T-helper 1 cell (primary cell): ENCODE results near the gene WDR27.

Experiments used
- DNase-seq, 5 donors: peaks; one replicate each; pipeline ENCODE4 v3.0.0-alpha.2; 2012 to 2020

The WDR27 gene

DNA sequence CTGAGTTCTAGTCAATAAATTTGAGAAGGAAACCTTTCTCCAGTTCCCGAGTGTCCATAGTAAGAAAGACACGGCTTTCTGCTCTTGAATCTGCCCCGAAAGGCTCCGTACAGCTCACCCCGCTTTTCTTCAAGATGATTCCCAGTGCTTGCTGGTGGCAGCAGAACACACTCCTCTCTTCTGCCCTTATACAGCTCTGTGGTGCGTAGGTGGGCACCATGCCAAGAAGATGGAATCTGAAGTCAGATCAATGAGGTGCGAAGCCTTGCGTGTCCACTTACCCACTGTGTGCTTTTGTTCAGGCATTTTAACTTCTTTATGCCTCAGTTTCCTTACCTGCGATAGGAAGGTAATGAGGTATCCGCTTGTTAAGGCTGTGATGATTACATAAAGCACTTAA is 142.2 kb downstream of the WDR27 start:
- DNase-seq: no peak

GRCh38 chr6:169558774-169559441 is 142.9 kb downstream of the WDR27 start:
- DNase-seq: no peak

DNA sequence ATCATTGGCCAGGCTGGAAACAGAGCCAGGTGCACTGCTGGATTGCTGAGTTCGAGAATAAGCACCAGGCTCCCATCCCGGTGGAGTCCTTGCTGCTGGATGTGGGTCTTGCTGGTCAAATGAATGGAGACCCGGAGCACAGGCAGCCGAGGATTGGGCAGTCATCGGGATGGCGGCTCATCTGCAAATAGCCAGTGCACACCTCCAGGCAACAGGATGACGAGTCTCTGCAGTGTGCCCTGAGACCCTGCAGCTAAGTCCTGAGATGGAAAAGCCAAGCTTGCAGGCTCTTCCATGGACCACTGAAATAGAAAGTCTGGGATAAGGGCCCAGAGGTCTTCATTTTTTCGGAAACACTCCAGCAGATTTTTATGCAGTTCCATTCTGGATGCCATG is 143.5 kb downstream of the WDR27 start:
- DNase-seq: no peak

DNA sequence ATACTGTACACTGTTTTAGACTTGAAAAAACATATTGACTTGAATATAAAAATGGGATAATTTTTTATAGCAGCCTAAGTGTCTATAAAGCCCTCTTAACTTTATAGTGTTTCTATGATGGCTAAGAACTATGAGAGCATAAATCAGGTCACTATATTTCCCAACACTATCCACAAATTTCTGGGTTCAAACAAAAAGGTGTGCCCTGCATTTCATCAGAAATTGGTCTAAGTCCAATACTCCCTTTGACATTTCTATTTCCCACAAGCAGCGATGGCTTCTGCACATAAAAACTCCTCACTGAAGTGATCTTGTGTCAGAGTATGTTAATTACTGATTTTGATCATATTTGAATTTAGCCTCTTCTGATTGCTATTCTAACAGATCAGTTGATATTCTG is 143.9 kb downstream of the WDR27 start:
- no peak for DNase-seq

DNA sequence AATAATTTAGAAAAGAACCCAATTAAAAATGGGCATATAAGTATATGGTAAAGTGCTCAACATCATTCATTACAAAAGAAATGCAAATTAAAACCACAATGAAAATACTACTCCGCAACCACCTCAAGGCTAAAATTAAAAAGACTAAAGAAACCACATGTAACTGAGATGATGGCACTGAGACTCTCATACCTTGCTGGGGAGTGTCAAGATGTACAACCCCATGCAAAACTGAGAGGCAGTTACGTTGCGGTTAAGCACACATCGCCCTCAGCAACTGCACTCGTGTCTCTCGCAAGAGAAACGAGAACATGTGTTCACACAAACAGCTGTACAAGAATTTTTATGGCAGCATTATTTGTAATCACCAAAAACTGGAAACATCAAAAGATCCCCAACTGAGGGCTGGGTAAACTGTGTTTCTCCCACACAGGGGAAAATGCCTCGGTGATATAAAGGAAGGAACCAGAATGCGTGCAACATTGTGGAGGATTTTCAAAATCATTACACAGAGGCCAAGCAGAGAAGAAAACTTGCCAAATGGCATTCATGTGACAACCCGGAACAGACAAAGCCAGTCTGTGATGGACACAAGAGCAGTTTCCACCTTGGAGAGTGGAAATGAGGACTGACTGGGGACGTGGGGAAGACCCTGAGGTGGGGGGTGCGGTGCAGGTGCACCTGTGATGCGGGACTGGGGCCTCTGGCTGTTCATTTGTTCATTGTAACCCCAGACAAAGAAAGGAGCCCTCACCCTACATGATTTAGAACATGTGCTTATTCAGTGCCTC is 144.9 kb downstream of the WDR27 start:
- DNase-seq: peak in 1 of 5 donors; percentile 64

DNA sequence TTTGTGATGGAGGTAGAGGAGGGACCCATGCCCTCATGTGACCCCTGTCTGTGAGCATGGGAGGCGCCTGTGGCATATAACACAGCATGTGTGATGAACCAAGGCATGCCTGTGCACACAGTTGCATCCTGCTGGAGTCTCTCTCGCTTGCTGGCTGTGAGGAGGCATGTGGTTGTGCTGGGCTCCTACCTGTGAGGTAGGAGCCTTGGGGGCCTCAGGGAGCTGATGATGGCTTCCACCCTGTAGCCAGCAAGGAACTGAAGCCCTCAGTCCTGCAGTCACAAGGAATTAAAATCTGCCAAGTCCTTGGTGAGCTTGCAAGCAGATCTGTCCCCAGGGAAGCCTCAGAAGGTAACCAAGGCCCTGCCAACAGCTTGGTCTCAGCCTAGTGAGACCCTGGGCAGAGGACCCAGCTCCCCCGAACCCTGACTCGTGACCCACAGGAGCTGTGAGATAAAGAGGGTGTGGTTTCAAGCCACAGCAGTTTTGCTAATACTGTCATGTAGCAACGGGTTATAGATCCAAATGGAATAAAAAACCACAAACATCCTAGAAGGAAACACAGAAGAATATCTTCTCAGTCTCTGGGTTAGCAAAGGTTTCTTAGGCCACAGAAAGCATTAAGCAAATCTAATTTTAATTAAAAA is 145.7 kb downstream of the WDR27 start:
- DNase-seq: no peak

DNA sequence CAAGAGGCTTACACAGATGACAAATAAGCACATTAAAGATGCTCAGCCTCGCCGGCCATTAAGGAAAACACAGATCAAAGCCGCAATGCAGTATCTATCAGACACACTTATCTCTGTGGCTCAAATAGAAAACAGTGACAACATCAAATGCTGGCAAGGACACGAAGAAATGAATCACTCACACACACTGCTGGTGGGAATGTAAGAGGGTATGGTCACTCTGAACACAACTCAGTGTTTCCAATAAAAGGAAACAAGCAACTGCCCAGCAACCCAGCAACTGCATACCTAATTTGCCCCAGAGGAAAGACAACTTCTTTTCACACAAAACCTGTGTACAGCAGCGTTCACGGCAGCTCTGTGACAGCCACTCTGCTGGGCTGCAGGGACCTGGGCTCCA is 155.8 kb downstream of the WDR27 start:
- DNase-seq: no peak

- DNase-seq: no peak
Observed at GRCh38 chr6:169543704-169544103, 158.1 kb downstream of the WDR27 start.

DNA sequence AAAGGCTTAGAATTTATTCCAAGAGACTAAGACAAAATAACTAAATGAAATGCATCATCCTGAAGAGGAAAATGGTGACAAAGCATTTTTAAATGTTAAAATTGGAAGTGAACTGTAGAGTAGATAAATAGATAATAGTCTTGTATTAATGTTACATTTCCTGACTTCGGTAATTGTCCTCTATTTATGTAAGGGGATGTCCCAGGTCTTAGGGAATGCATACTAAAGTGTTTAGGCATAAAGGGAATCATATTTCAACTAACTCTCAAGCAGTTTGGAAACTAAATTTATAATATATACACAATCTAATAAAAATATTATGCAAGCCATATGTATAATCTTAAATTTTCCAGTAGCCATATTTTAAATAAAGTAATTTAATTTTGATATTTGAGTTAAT is 159.3 kb downstream of the WDR27 start:
- DNase-seq: no peak

GRCh38 chr6:169539176-169539897 is 162.5 kb downstream of the WDR27 start:
- no peak for DNase-seq

- no peak for DNase-seq
Observed at GRCh38 chr6:169536446-169537170, 165.2 kb downstream of the WDR27 start.

- DNase-seq: no peak
Observed at GRCh38 chr6:169534039-169534421, 167.8 kb downstream of the WDR27 start.

DNA sequence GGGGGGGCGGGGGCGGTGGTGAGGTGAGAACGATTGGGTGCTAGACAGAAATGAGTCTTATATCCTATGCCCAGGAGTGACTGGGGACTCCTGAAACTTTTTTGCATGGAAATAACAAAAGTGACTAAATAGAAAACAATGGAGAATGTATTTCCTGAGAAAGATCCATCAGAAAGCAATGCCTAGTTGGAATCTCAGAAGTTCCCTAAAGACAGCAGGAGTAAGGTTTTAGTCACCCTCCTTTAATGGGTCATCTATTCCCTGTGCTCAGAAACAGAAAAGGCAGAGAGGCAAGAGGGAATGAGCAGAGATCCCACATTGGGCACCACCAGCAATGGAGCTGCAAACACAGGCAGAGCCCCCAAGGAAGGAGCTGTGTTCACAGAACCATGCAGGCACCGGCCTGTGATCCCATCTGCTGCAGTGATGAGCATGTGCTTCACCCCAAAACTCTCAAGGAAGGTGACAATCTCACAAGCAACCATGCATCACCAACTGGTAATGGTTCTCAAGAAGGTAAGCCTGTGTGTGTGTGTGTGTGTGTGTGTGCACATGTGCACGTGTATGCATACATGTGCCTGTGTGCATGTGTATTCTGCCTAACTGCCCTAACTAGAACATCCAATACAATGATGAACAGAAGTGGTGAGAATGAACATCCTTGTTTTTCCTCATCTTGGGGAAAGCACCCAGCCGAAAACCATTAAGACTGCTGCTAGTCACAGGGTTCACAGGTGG is 168.4 kb downstream of the WDR27 start:
- DNase-seq: no peak

GRCh38 chr6:169530752-169531123 is 171.1 kb downstream of the WDR27 start:
- DNase-seq: peak in 1 of 5 donors; percentile 9

DNA sequence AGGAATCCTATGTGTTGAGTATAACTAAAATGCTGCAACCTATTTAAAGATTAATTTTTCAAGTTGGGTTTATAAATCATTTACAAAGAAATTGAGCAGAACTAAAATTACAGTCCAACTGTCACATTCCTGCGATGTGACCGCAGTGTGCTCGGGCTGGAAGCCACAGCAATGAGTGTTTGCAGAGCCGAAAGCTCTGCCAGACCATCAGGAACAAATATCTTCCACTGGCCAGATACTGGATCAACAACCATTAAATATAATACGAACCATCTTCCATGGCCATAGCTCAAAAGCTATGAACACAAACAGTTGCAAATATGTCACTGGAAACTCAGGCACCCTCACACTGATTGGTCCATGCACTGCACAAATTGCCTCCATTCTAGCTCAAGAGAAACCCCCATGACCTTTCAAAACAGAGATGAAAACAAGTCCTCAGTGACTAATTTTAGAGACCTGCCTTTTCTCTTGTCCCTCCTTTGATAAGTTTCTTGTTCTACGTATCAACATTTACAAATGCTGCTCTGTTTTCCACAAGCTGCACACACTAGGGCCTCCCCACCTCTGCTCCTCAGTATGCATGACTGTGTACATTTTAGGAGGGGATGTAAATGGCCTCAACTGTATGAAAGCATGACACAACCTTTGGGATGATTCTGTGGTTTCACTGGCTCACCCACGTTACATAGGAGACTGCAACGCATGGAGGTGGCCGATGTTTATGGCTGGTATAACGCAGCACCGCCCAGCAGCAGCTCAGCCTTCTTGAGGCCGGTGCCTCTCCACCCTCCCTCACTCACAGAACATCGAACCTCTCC is 171.7 kb downstream of the WDR27 start:
- DNase-seq: peak in 1 of 5 donors; percentile 5

GRCh38 chr6:169528755-169529154 is 173.1 kb downstream of the WDR27 start:
- DNase-seq: no peak

DNA sequence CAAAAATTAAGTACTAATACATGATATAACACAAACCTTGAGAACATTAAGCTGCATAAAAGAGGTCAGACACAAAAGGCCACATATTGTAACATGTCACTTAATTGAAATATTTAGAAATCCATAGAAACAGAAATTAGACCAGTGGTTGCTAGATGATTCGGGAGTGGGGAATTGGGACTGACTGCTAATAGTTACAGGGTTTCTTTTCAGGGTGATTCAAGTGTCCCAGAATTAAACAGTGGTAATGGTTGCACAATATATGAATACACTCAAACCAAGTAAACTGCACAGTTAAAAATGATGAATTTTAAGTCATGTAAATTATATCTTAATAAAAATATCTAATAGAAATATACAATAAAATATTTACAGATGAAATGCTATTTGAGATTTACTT is 174.5 kb downstream of the WDR27 start:
- DNase-seq: no peak

DNA sequence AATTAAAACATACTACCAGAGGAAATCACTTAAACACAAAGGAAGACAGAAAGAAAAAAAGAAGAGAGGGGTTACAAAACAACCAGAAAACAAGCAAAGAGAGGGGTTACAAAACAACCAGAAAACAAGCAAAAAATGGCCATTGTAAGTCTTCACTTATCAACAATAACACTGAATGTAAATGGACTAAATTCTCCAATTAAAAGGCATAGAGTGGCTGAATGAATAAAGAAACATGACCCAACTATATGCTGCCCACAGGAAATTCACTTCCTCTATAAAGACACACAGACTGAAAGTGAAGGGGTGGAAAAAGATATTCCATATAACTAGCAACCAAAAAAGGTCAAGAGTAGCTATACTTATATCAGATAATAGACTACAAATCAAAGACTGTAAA is 180.0 kb downstream of the WDR27 start:
- DNase-seq: no peak

DNA sequence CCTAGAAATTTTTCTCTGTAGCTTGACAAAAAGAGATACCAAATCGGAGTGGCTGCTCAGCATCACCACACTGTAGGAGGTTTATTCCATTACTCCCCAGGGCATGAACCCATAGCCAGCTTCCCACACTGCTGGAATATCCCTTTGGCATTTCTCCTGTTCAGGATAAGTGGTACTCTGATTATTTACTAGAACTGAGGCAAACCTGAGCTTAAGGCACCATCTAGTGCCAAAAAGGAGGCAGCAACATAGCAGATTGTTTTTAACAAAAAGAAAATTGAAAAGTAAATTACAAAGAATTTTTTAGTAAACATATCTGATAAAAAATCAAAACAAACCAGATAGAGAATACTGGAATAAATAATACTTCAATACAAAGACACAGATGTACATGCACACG is 181.7 kb downstream of the WDR27 start:
- no peak for DNase-seq

- DNase-seq: no peak
Observed at GRCh38 chr6:169518451-169518850, 183.4 kb downstream of the WDR27 start.
